Glomerular endothelial cell (primary cell): ENCODE results near the gene CYB561A3. TPM values are rescaled to one million over a fixed set of nuclear protein-coding genes. Genes with fewer than 3 reads are reported as not detected.
"Not testable (repeated sequence)": the region's sequence is repeated elsewhere in the genome, so short reads cannot be mapped to it uniquely, and the experiment has no call there.

Source experiments
- DNase-seq: peaks from one replicate; pipeline ENCODE4 v3.0.0-alpha.2; 2011; ENCODE audit warnings: low read depth, low spot score; ENCODE audit errors: extremely low read depth
- total RNA-seq: library from RNA; depleted of rRNA; stranded (reverse); fragments of >200 nt; gene quantifications from 2 replicates; pipeline ENCODE4 v1.2.3, GENCODE V29; 2015

The CYB561A3 gene, protein sequence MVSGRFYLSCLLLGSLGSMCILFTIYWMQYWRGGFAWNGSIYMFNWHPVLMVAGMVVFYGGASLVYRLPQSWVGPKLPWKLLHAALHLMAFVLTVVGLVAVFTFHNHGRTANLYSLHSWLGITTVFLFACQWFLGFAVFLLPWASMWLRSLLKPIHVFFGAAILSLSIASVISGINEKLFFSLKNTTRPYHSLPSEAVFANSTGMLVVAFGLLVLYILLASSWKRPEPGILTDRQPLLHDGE
- 46.1 and 64.1 TPM in 2 replicates for total RNA-seq

DNA sequence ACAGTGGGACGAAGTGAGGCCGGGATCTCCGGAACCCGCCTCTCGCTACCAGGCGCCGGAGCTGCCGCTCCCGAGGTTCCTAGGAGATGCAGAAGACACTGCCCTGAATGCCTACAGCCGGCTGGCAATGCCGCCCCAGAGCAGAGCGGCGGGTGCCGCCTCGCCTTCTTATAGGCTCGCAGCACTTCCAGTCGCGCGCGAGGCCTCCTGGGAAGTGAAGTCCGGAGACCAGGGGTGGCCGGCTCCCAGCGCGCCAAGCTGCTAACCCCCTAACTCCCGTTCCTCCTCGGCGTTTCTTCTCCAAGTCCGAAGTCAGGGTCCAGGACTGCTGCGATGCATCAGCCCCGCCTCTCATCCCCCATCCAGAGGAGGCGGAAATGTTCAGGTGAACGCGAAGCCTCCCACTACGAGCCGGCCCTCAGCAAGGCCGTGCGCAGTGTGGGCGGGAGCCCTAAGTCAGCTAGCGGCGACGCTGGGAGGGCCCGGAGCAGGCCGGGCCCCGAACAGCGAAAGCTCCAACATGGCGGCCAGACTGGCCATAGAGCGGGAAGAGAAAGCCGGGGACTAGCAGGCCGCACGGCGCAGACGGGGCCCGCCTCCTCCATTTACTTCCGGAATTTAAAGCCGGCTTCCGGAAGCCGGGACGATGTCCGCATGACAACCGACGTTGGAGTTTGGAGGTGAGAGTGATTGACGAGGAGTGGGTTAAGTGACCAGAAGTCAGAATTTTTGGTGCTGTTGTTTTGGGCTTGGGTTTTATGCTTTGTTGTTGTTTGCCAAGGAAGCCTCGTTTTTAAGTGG is at the start of gene CYB561A3, which contains the start of gene TMEM138:
Gene CYB561A3, minus strand, starts transcription at position 142 of the 801 bp plus-strand sequence. CDS start 5,169 bp downstream, outside the sequence.
Gene TMEM138, plus strand, starts transcription at position 634 of the 801 bp plus-strand sequence. CDS start 2,017 bp downstream, outside the sequence.
- DNase-seq, result no peak

DNA sequence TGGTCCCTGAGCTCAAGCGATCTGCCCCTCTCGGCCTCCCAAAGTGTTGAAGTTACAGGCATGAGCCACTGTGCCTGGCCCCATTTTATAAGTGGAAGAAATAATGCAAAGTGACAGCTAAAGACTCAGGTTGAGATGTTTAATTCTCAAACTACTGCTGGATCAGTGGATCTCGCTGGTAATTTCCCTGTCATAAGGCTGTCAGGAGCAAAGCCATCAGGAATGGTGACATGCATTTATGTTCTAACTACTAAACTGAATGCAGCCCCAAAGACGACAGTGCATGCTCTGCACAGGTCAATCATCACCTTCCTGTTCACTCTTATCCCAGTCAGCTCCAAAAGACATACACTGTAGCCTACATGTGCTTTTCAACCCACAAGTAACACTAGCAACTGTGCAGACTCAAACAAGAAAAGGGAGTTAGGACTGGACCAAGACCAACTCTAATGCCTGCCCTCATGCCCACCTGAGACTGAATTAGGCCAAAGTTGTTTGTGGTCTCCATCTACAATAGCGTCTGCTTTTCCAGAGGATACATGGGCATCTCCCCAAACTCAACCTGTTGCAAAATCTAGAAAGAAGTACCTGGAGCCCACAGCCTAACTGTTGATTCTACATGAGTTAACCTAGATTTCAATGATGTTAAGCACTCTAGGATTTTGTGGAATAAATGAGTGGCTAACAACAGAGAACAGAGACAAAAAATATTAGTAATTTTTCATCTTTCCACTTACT is 45.5 kb upstream of the CYB561A3 start:
- DNase-seq, result no peak

DNA sequence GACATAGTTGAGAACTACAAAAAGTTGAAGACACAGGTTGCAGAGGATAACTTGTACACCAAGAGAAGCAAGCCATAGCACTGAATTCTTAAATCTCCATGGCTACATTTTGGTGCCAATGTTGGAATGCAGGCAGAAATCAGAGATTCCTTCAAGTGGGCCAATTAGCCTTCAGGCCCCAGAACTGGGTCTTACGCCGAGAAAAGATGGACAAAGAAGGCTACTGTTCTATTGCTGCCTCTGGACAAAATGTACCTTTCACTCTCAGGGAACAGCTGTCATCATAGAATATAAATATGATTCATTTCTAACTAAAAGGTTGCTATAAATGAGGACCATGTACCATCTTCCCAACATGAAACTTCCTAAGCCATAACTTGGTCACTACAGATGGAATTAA is 44.4 kb upstream of the CYB561A3 start:
- no peak for DNase-seq

DNA sequence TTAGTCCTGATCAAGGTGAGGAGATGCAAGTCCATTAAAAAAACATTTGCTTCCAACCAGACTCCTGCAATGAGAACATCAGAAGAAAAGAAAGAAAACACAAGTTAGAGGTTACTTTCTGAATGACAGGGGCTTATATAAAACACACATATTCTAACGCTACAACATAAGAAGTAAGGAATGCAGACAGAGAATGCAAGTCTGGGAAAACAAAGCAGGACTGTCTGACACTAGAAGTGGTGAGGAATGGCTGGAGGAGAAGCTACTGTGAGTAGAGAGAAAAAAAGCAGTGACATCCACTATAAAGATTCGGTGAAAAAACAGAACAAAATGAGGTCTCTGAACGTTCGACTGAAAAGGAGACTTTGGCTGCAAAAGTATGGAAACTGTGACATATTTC is 43.0 kb upstream of the CYB561A3 start:
- no peak for DNase-seq

DNA sequence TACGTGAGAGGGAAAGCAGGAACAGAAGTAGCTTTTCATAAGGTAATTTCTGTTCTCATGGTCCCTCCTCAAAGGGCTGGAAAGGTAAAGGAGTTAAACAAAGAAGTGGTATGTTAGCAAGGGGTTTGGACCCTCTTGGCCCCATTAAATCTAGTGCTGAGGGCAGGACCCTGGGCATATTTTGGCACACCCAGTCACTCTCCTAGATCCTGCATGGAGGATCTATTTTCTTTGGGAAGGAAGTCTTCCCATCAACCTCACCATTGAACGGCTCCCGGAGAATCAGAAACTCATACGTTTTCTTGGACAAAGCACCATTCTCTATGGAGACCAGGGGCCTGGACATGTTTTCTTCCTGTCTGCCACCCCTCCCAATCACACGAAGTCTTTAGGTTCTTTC is 42.4 kb upstream of the CYB561A3 start:
- no peak for DNase-seq

DNA sequence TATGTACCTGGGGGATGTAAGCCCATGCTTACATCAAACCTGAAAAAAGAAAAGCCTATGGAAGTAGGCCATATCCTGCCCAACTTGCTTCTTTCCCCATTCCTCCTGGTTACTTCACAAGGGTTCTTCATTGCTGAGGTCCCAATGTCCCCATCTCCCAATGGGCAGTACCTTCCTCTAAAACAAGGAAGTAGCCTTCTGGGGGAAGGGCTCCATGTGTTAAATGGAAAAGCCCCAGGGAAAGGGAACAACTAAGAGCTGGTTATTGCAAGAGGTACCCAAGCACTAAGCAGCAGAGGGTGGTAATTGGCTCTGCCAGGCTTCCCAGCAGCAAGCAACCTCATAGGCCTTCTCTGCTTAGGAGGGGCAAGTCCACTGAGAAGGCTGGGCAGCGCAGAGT is 42.0 kb upstream of the CYB561A3 start:
- no peak for DNase-seq

DNA sequence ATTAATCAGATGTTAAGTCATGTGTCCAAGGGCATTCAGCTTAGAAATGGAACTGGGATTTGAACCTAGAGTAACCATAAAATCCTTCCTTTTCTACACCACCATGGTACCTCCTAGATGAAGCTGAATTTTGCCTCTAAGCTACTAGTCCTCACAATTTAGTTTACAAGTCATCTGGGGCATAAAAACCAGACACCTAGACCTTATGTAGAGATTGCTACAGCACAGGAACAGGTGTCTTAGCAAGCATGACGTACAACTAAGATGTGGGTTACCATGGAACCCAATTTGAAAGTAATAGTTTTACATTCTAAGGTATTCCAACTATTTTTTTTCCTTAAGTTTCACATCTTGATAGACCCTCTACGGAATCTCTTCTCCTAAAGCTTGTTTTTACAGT is 39.9 kb upstream of the CYB561A3 start:
- DNase-seq, result no peak

DNA sequence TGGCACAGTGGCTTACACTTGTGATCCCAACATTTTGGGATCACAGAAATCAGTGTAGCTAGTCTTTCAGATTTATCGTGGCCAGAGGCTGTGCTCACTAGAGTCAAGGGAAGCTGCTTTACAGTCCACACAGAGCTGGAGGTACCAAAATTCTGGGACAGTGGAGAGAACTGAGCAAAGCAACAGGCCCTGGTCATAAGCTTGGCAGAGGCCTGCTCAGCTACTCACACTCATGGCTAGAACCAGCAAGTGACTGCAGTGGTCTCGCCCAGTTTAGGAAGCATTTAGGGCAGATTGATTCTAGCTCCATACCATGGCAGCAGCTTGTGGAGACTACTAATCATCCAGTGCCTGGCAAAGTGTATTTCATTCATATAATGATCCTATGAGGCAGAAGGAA is 39.5 kb upstream of the CYB561A3 start:
- no peak for DNase-seq

DNA sequence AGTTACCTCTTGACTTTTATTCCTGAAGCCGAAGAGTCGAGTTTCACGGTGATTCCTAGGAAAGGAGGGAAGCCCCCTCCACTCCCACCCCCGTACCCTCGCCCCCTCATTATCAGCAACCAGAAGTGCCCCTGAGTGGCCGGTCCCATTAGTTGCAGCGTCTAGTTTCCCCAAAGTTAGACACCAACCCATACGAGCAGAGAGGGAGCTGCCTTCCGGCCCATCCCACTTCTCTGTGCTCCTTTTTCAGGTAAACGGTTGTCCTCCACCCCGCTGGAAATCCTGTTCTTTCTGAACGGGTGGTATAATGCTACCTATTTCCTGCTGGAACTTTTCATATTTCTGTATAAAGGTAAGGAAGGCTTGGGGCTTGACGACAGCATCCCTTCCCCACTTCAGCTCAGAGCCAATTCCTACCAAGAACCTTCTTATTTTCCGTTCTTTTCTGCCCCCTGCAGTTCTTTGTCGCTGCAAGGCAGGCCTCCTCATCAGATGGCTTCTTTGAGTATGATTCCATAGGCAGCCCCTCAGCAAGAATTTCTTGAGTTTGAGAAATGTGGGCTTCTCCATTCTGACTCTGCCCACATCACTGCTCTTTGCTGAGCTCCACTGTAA is 31.4 kb upstream of the CYB561A3 start:
- no peak for DNase-seq

DNA sequence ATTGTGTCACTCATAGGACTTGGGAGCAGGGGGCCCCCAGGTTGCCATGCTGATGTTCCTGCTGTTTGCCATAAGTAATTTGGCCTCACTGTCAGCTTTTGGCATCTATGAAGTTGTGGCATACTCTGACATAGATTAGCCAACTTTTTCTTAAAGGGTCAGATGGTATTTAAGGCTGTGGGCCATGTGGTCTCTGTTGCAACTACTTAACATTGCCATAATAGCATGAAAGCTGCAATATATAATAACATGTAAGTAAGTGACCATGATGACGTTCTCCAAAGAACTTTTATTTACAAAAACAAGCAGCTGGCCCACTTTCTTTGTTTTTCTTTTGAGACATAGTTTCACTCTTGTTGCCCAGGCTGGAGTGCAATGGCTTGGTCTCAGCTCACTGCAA is 28.5 kb upstream of the CYB561A3 start:
- no peak for DNase-seq

DNA sequence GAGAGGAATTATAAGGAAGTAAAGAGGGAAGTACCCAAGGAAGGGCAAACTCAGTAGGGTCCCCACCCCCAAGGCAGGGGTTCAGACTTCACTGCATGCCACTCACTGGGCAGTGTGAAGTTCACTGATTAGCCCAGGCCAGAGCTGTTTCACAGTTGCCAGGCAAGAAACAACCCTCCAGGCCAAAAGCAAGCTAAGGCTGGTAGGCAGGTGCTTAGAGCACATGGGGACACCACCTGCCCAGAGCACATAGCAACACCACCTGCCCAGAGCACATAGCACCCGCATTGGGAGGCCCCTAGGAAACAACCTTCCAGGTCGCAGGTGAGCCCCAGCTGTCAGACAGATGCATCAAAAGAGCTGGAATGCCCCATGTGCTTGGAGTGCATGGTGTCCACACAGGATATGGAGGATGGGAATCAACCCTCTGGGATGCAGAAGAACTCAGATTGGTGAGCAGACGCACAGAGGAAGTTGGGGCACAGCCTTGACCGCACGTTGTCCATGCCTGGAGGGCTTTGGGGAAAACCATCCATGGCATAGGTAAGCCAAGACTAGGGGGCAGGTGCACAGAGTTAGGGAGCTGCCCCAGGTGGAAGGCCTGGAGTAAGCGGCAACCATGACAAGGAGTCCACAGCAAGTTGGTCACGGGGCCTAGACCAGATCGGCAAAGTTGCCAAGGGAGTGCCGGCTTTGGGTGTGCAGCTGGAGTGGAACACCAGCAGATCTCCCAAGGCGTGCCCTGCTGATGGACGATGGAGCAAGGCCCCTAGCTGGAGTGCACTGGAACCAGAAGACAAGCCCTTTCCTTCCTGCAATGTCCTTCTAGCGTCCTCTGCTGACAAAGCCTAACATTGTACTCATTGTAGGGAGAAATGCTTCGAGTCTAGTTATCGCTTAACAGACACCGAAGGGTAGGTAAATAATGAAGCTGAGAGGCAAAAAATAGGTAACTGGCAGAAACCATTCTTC is 22.9 kb upstream of the CYB561A3 start:
- DNase-seq, result no peak

DNA sequence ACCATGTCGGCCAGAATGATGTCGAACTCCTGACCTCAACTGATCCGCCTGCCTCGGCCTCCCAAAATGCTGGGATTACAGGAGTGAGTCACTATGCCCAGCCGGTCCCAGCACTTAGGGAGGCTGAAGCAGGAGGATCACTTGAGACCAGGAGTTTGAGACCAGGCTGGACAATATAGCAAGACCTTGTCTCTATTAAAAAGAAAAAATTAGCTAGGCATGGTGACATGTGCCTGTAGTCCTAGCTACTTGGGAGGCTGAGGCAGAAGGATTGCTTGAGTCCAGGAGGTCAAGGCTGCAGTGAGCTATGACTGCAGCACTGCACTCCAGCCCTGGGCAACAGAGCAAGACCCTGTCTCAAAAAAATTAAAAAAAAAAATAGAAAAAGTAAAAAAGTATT is 22.2 kb upstream of the CYB561A3 start:
- not testable (repeated sequence) for DNase-seq

DNA sequence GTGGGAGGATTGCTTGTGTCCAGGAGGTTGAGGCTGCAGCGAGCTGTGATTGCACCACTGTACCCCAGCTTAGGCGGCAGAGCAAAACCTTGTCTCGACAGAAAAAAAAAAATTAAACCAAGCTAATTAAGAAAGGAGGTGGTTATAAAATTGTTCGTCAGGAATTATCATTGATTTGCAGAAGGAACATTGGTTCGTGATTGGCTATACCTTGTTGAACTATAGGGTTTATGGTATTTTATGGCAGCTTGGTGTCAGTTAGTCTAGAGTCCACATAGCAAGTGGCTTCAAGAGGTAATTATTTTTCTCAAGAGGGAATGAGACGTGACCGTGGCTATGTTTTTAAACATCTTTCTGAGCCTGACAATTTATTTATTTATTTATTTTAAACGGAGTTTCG is 19.2 kb upstream of the CYB561A3 start:
- DNase-seq, result no peak

DNA sequence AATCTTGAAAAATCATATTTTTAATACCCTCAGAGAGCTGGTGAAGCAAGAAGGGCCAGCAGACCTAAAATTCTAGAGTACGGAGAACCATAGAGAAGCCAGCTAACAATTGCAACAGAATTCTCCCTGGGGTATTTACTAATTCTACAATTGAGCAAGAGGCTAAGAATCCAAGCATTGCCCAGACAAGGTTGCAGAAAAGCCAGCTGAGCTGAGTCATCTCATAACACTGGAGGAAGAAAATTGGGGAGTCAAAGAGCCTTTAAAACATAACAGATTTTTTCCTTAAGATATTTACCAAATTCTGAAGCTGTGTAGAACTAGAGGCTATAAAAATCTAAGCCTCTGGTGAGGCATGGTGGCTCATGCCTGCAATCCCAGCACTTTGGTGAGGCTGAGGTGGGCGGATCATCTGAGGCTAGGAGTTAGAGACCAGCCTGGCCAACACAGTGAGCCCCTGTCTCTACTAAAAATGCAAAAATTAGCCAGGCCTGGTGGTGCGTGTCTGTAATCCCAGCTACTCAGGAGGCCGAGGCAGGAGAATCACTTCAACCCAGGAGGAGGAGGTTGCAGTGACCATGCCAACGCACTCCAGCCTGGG is 17.1 kb upstream of the CYB561A3 start:
- no peak for DNase-seq

DNA sequence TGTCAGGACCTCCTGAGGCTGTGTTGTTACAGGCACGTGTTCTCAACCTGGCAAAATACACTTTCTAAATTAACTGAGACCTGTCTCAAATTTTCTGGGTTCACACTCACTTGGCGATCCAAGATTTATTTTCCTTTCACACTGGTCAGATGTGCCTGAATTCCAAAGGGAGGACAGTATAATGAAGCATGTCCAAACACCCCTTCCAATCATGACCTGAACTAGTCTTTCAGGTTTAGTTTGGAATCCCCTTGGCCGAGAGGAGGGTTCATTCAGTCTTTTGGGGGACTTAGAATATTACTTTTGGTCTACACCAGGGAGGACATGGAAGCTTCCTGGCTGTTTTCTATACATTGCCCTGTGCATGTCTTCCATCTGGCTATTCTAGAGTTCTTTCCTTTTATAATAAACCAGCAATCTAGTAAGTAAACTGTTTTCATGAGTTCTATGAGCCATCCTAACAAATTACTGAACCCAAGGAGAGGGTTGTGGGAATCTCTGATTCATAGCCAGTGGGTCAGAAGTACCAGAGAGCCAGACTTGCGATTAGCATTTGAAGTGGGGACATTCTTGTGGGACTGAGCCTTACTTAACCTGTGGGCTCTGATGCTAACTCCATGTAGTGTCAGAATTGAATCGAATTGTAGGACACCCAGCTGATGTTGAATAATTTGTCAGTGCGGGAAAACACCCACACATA is 15.9 kb upstream of the CYB561A3 start:
- DNase-seq, result no peak

DNA sequence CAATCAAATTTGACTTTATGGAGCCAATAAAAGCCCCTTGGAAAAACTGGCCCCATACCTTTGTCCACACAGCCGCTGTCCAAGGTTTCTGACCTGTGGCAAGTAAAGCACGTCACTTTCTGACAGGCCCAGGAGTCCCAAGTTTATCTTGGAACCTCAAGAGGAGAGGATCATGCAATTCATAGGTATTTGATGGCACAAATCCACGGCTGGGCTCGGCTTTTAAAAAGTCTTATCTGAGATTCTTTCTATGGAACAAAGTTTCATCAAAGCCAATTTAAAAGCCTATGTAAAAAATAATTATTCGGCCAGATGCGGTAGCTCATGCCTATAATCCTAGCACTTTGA is 14.1 kb upstream of the CYB561A3 start:
- DNase-seq, result no peak

DNA sequence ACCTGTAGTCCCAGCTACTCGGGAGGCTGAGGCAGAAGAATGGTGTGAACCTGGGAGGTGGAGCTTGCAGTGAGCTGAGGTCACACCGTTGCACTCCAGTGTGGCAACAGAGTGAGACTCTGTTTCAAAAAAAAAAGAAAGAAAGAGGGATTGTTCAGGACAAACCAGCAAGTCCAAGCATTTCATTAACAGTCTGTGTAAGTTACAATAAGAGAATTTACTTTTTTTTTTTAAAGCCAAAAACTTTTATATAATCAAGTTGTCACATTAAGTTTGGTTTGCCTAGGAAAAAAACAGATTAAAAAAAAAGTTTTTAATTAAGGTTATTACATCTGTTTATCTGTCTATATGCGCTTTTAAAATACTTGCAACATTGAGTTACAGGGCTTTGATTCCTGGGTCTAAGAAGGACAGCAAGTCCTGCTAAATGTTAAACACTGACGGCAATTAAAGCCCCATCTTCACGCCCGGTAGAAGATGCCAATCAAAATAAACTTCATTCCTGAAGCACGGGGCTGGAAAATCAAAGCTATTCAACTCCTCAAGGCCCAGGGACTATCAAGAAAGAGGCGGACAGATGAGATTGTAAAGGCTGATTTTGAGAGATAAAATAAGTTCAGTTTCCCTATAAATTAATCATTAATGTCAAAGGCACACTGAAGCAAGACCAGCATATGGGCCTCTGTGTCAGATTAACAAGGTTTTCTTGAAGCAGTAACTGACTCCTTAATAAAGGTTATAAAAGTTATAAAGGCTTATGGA is 11.2 kb upstream of the CYB561A3 start:
- DNase-seq, result no peak

DNA sequence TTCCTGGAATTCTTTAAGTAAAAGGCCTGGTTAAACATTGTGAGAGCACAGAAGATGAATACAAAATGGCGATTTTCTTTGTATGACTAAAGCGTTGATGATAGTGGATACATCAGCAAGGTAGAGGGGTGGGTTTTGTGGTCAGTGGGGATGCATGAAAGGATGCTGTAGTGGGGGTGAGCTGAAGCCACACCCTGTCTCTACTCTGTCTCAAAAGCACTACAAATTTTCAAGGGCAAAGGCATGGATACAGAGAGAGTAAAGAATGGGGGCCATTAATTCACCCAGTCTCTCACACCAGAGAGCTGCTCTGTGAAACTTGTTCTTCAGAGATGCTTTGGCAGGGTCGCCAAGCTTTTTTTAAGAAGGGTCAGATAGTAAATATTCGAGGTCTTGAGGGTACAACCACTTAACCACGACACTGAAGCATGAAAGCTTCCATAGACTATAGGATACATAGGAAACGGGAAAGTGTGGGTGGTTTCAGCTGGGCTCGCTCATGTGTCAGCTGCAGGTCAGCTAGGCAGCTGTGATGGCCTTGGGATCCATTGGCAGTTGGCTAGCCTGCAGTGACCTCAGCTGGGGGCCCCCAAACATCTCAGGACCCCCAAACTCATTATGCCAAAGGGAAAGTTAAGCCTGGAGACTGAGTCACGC is 8.8 kb upstream of the CYB561A3 start:
- DNase-seq, result no peak
